Heart left ventricle (tissue), 13 donors: ENCODE data around the gene PLD6.

Experiments used
- POLR2A ChIP-seq, 2 donors: fragments of 450-650 bp; IDR thresholded peaks; one replicate each; pipeline ENCODE4 v1.6.1; 2017; ENCODE audit warnings: antibody characterized with exemption in 2 of 2, mild to moderate bottlenecking in 2 of 2, moderate library complexity in 2 of 2
- TF ChIP-seq, protein P1 (sequence below), 12 donors: fragments of 200-600 bp; sonication (generic) in 4 of 12; IDR thresholded peaks; one replicate each; pipeline versions ENCODE4 v1.5.0 to v1.8.0; 2018 to 2022; ENCODE audit warnings: antibody characterized with exemption in 12 of 12, mild to moderate bottlenecking in 5 of 12
- donor health status: ischemic (EF 13 %, LVEDD 7.1; RV severe dilation, severe dysfunction).
- donor health status: DM: no; HTN: yes; CAD: no.
- donor health status: DM: no; HTN: no; CAD: no.
- donor health status: ischemic (EF 25% LVEDD 6.9; RV normal size, moderate dysfunction).
- donor health status: ischemic (EF 25% LVEDD 5.7; RV mildly dilated, moderate dysfunction).
- donor health status: ischemic (EF 35%, LVEDD 5.7; RV mildly dilated, moderate dysfunction).
- donor health status: nonischemic (EF 11% LVEDD 7.7; RV severe dilation, severe dysfunction).
- donor health status: DM: yes; HTN: yes; CAD: no.
- donor health status: PGD.
- donor health status: ischemic (EF 29% LVEDD 5.4; RV normal size, mild dysfunction).
- donor health status: nonischemic (EF 23%, LVEDD 6.1; RV moderate dilation, normal function).

DNA sequence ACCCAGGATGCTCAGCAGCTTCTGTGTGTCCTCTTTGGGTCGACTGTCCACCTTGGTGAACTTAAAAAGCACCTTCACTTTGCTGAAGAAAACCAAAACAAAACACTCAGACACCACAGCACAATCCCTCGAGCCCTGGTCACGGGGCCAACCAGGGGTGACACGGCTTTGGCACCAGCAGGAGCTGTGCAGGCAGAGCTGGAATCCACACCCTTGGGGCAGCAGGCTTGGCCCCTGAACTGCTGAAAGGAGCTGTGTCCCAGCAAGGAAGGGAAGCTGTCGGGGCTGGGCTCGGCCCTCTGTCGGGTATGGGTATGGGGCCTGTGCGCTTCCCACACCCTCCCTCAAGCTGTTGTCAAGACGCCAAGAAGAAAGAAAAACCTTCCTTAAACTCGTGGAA is 7.6 kb upstream of the PLD6 start:
- TF ChIP-seq POLR2A (IDR thresholded peaks at IDR 0.05), result no peak
- TF ChIP-seq, protein P1, sequence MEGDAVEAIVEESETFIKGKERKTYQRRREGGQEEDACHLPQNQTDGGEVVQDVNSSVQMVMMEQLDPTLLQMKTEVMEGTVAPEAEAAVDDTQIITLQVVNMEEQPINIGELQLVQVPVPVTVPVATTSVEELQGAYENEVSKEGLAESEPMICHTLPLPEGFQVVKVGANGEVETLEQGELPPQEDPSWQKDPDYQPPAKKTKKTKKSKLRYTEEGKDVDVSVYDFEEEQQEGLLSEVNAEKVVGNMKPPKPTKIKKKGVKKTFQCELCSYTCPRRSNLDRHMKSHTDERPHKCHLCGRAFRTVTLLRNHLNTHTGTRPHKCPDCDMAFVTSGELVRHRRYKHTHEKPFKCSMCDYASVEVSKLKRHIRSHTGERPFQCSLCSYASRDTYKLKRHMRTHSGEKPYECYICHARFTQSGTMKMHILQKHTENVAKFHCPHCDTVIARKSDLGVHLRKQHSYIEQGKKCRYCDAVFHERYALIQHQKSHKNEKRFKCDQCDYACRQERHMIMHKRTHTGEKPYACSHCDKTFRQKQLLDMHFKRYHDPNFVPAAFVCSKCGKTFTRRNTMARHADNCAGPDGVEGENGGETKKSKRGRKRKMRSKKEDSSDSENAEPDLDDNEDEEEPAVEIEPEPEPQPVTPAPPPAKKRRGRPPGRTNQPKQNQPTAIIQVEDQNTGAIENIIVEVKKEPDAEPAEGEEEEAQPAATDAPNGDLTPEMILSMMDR (IDR thresholded peaks at IDR 0.05), result no peak
